Measurements from ENCODE around the gene SIGLEC11. TPM values are rescaled to one million over a fixed set of nuclear protein-coding genes. Genes with fewer than 3 reads are reported as not detected.

SIGLEC11 gene
- total RNA-seq, 2 donors from 2014 or later = not detected

DNA sequence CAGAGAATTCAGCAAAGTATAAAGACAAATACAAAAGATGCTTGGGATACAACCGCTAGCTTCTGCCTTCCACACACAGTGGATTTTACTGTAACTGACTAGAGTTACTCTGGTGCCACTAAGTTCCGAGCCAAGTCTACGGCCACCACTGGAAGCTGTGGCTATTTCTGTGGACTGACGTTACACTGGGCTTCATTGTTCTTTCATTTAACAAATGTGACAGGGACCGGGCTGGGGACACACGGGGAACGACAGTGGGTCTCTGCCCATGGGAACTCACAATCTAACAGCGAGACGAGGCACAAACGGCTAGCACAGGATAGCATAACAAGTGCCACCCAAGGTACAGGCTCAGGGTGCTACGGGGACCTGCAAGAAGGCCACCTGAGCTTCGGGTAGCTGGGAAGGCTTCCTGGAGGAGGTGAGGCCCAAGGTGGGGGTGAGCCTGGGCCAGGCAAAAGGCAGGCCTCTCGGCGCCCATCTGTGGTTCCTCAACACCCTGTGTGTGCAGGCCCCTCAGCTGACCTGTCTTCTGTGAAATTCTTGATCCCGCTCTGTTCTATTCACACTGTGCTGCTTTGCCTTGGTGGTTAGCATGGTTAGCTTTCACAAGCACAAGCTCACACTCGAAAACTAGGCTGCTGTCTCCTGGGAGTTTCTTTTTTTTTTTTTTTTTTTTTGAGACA, 54.0 kb downstream of the SIGLEC11 start:
- Mint-ChIP-seq H3K36me3 (ENCODE audit: low read depth) (peaks cover 56% of the 10 kb centered on the region), H3K4me3 (no peak overlapping the region), H3K27me3 (ENCODE audit: insufficient read depth) (no peaks in the 10 kb centered on the region), H3K4me1 (no peaks in the 10 kb centered on the region), H3K27ac (no peak overlapping the region), H3K9me3 (no peaks in the 10 kb centered on the region)
- Histone ChIP-seq H3K9me3 (ENCODE audit: control insufficient read depth, low read length) (no peaks in the 10 kb centered on the region), H3K9ac (ENCODE audit: extremely low read depth, low read length, poor library complexity, severe bottlenecking) (no peak overlapping the region), H3K4me1 (ENCODE audit: control insufficient read depth, insufficient read depth, low read length) (no peaks in the 10 kb centered on the region), H3K36me3 (ENCODE audit: control insufficient read depth, insufficient read depth, low read length) (peaks cover 39% of the 10 kb centered on the region), H3K4me3 (ENCODE audit: low read length) (no peak overlapping the region), H3K27ac (ENCODE audit: low read depth, low read length) (no peak overlapping the region), H3K27me3 (ENCODE audit: control insufficient read depth, insufficient read depth, low read length, poor library complexity, severe bottlenecking) (no peaks in the 10 kb centered on the region)
- WGBS, 2 experiments (ENCODE audit: insufficient coverage in 1 of 2, insufficient read length in 1 of 2) = 94 to 96% methylated on average over 16 of the region's 16 CpGs
- DNase-seq = no peak
- TF ChIP-seq, protein P1, sequence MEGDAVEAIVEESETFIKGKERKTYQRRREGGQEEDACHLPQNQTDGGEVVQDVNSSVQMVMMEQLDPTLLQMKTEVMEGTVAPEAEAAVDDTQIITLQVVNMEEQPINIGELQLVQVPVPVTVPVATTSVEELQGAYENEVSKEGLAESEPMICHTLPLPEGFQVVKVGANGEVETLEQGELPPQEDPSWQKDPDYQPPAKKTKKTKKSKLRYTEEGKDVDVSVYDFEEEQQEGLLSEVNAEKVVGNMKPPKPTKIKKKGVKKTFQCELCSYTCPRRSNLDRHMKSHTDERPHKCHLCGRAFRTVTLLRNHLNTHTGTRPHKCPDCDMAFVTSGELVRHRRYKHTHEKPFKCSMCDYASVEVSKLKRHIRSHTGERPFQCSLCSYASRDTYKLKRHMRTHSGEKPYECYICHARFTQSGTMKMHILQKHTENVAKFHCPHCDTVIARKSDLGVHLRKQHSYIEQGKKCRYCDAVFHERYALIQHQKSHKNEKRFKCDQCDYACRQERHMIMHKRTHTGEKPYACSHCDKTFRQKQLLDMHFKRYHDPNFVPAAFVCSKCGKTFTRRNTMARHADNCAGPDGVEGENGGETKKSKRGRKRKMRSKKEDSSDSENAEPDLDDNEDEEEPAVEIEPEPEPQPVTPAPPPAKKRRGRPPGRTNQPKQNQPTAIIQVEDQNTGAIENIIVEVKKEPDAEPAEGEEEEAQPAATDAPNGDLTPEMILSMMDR (conservative IDR thresholded peaks at IDR 0.05) = no peak

GRCh38 chr19:49904136-49904535, 56.8 kb downstream of the SIGLEC11 start:
- Histone ChIP-seq H3K4me3 (ENCODE audit: low read length) (no peak overlapping the region), H3K9ac (ENCODE audit: extremely low read depth, low read length, poor library complexity, severe bottlenecking) (no peak overlapping the region), H3K36me3 (ENCODE audit: control insufficient read depth, insufficient read depth, low read length) (peaks cover 19% of the 10 kb centered on the region), H3K4me1 (ENCODE audit: control insufficient read depth, insufficient read depth, low read length) (no peaks in the 10 kb centered on the region), H3K27ac (ENCODE audit: low read depth, low read length) (no peak overlapping the region), H3K9me3 (ENCODE audit: control insufficient read depth, low read length) (no peaks in the 10 kb centered on the region), H3K27me3 (ENCODE audit: control insufficient read depth, insufficient read depth, low read length, poor library complexity, severe bottlenecking) (no peaks in the 10 kb centered on the region)
- WGBS, 2 experiments (ENCODE audit: insufficient coverage in 1 of 2, insufficient read length in 1 of 2) = 88 to 91% methylated on average over 6 of the region's 6 CpGs
- no peaks in the 10 kb centered on the region for H3K4me1 Mint-ChIP-seq
- H3K27ac Mint-ChIP-seq = no peak overlapping the region
- TF ChIP-seq, protein P1 (conservative IDR thresholded peaks at IDR 0.05) = no peak
- DNase-seq = no peak
- H3K9me3 Mint-ChIP-seq = no peaks in the 10 kb centered on the region
- H3K4me3 Mint-ChIP-seq = no peak overlapping the region
- no peaks in the 10 kb centered on the region for H3K27me3 Mint-ChIP-seq (ENCODE audit: insufficient read depth)
- H3K36me3 Mint-ChIP-seq (ENCODE audit: low read depth) = peaks cover 34% of the 10 kb centered on the region

Other genes starting within 250 kb of the SIGLEC11 start
- under 1 TPM in 1 of 2 donors, not detected in 1; 0.31 TPM for gene TSKS, start 197.9 kb downstream of the SIGLEC11 start, total RNA-seq
- gene AP2A1, start 194.2 kb downstream of the SIGLEC11 start, total RNA-seq = 100 to 1,000 TPM; 100 to 110 TPM
- gene FUZ, start 147.9 kb downstream of the SIGLEC11 start, total RNA-seq = 10 to 100 TPM; 26.1 to 41.2 TPM
- 10 to 100 TPM; 89.1 to 90.0 TPM for gene MED25, start 142.9 kb downstream of the SIGLEC11 start, total RNA-seq
- gene PTOV1, start 110.0 kb downstream of the SIGLEC11 start, total RNA-seq = 100 to 1,000 TPM; 279 to 287 TPM
- gene PNKP, start 93.6 kb downstream of the SIGLEC11 start, total RNA-seq = 100 to 1,000 TPM; 161 to 163 TPM
- 10 to 100 TPM; 41.3 to 47.0 TPM for gene AKT1S1, start 83.8 kb downstream of the SIGLEC11 start, total RNA-seq
- 10 to 100 TPM; 40.7 to 47.3 TPM for gene TBC1D17, start 83.5 kb downstream of the SIGLEC11 start, total RNA-seq
- under 1 TPM in 1 of 2 donors, not detected in 1; 0.97 TPM for gene IL4I1, start 64.3 kb downstream of the SIGLEC11 start, total RNA-seq
- 10 to 100 TPM in 1 of 2 donors, 1 to 10 TPM in 1; 7.4 to 12.0 TPM for gene ATF5, start 32.0 kb downstream of the SIGLEC11 start, total RNA-seq
- 10 to 100 TPM; 84.9 to 96.4 TPM for gene NUP62, start 31.7 kb downstream of the SIGLEC11 start, total RNA-seq
- gene VRK3, start 64.2 kb upstream of the SIGLEC11 start, total RNA-seq = 10 to 100 TPM; 43.5 to 48.9 TPM
- 10 to 100 TPM in 1 of 2 donors, 1 to 10 TPM in 1; 9.5 to 12.0 TPM for gene ZNF473, start 64.8 kb upstream of the SIGLEC11 start, total RNA-seq
- not detected for gene IZUMO2, start 202.1 kb upstream of the SIGLEC11 start, total RNA-seq
- 10 to 100 TPM; 12.8 to 16.7 TPM for gene MYH14, start 242.4 kb upstream of the SIGLEC11 start, total RNA-seq